ENCODE data around the gene OTOP3. TPM values are rescaled to one million over a fixed set of nuclear protein-coding genes. Genes with fewer than 3 reads are reported as not detected.

Gene OTOP3
- total and polyA plus RNA-seq, 2 of the 4 experiments (the other 2 are of a cell fraction): not detected

DNA sequence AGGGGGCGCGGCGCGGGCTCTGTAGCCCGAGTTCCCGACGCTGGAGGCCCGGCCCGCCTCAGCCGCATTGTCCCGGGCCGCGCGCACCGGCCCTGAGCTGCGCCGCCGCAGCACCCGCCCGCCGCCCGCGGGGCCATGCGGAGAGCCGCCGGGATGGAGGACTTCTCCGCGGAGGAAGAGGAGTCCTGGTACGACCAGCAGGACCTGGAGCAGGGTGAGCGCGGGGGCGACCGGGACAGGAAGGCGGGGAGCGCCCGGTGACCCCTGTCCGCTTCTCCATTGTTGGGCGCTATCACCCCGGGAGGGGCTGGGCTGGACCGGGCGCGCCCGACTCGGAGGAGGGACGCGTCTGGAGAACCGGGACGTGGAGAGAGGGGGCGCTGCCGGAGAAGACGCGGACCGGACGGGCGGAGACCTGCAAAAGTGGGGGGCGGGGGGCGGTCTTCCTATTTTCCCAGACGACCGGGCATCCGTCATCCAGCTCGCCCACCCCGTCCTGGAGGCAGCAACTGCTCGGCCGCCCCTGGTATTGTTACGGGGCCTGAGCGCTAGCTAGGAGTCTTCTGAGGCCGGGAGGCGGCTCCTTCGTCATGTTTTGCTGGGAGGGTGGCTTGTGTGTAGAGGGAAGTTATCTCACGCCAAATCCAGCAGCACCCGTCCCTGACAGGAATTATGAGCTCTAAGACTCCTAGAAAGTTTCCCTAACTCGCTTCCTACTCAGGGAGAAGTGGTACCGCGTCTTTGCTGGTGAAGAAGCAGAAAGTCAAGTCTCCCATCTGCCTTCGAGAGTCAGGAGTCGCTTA, 52.4 kb downstream of the OTOP3 start:
- no peaks in the 10 kb centered on the region for H3K9me3 ChIP-seq (ENCODE audit: control insufficient read depth, insufficient read depth, low read length)
- H3K4me2 ChIP-seq (ENCODE audit: low read depth, low read length): peak overlapping the region; percentile 93
- peak overlapping the region; percentile 96 for H3K56ac ChIP-seq (ENCODE audit: extremely low read depth, insufficient read depth, low read length)
- 0% methylated on average over 48 of the region's 76 CpGs; no CpG with 5 or more reads in 1 of the 2 experiments for WGBS, 2 experiments (ENCODE audit: extremely low coverage in 2 of 2, insufficient read length in 1 of 2)
- peak overlapping the region; percentile 99 for H4K91ac ChIP-seq (ENCODE audit: insufficient read depth, low read depth, low read length)
- H3K9me1 ChIP-seq (ENCODE audit: insufficient read depth, low read length): peaks cover 23% of the 10 kb centered on the region
- H3K18ac ChIP-seq (ENCODE audit: low read depth, low read length): peak overlapping the region; percentile 95
- H2AFZ ChIP-seq (replicated peaks; ENCODE audit: low read length, poor library complexity): peak overlapping the region; percentile 95
- BruUV-seq (replicated peaks): no TSS peak
- peak overlapping the region; percentile 92 for H3K27ac ChIP-seq (ENCODE audit: insufficient read depth, low read length)
- POLR2A ChIA-PET (ENCODE audit: unreplicated experiment): interaction anchor here (0.6 to 2.0 kb wide), 7 partner anchors 12 to 95 kb away, joined by 3 to 8 read pairs (median 4); partner anchors contain the start of genes HID1 and MRPL58
- peak overlapping the region; percentile 95 for H2BK5ac ChIP-seq (ENCODE audit: low read depth, low read length, poor library complexity, severe bottlenecking)
- H3K36me3 ChIP-seq (ENCODE audit: control insufficient read depth, insufficient read depth, low read length): peaks cover 4% of the 10 kb centered on the region; the same call in 1 of the 2 replicates
- dilution Hi-C loops (cut with HindIII; ENCODE audit: low sequenced_read_pairs, unreplicated experiment): no loop called here
- peak overlapping the region; percentile 95 for H3K4me3 ChIP-seq (ENCODE audit: insufficient read depth, low read depth, low read length)
- H2BK20ac ChIP-seq (ENCODE audit: low read depth, low read length): no peak overlapping the region
- peak overlapping the region; percentile 94 for H3K4ac ChIP-seq (ENCODE audit: low read depth, low read length)
- intact Hi-C loops (cut with micrococcal nuclease): loop anchor here (1.0 to 5.0 kb wide), 3 partner anchors 25 to 124 kb away; partner anchors contain the start of gene MRPL58
- H2BK120ac ChIP-seq (ENCODE audit: low read depth, low read length): peak overlapping the region; percentile 48
- peak overlapping the region; percentile 97 for H4K5ac ChIP-seq (ENCODE audit: low read depth, low read length)
- H3K4me1 ChIP-seq (ENCODE audit: control insufficient read depth, insufficient read depth, low read length): peaks cover 10% of the 10 kb centered on the region
- peaks cover 14% of the 10 kb centered on the region for H4K20me1 ChIP-seq (ENCODE audit: insufficient read depth, low read length)
- H2AK5ac ChIP-seq (ENCODE audit: low read depth, low read length): peak overlapping the region; percentile 97
- H3K9ac ChIP-seq (ENCODE audit: low read depth, low read length): peak overlapping the region; percentile 95
- peak overlapping the region; percentile 82 for H3K23ac ChIP-seq (ENCODE audit: low read depth, low read length)
- H3K14ac ChIP-seq (replicated peaks; ENCODE audit: low read depth, low read length): peak overlapping the region; percentile 96
- CTCF ChIA-PET: interaction anchor here (0.8 to 2.9 kb wide), 7 partner anchors 10 to 192 kb away, joined by 3 to 9 read pairs (median 5); partner anchors contain the start of gene MRPL58
- H3K27me3 ChIP-seq (ENCODE audit: control insufficient read depth, insufficient read depth, low read length): no peaks in the 10 kb centered on the region
- peak overlapping the region; percentile 75; the same call in 2 of the 3 replicates for H2BK15ac ChIP-seq (ENCODE audit: low read depth, low read length)
- in situ Hi-C loops (cut with MboI; ENCODE audit: low sequenced_read_pairs): no loop called here
- DNase-seq (peak; percentile 76), ATAC-seq (ENCODE audit: low read depth) (peak; percentile 73)
- TF ChIP-seq MXI1 (IDR thresholded peaks at IDR 0.05; ENCODE audit: borderline replicate concordance, low read depth, low read length): peak; percentile 63; the same call in 1 of the 2 replicates
- peak; percentile 73 for TF ChIP-seq POLR2A (IDR thresholded peaks at IDR 0.05; ENCODE audit: low read depth, low read length)
- TF ChIP-seq, protein P1, sequence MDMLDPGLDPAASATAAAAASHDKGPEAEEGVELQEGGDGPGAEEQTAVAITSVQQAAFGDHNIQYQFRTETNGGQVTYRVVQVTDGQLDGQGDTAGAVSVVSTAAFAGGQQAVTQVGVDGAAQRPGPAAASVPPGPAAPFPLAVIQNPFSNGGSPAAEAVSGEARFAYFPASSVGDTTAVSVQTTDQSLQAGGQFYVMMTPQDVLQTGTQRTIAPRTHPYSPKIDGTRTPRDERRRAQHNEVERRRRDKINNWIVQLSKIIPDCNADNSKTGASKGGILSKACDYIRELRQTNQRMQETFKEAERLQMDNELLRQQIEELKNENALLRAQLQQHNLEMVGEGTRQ (IDR thresholded peaks at IDR 0.05; ENCODE audit: low read depth, low read length): no peak
- TF ChIP-seq SMC3 (IDR thresholded peaks at IDR 0.05; ENCODE audit: low read depth, low read length): peak; percentile 3; the same call in 1 of the 2 replicates
- no peak for TF ChIP-seq RAD21 (IDR thresholded peaks at IDR 0.05; ENCODE audit: low read length)
- no peak for TF ChIP-seq FOS (IDR thresholded peaks at IDR 0.05; ENCODE audit: low read depth, low read length)
- TF ChIP-seq, protein P2, sequence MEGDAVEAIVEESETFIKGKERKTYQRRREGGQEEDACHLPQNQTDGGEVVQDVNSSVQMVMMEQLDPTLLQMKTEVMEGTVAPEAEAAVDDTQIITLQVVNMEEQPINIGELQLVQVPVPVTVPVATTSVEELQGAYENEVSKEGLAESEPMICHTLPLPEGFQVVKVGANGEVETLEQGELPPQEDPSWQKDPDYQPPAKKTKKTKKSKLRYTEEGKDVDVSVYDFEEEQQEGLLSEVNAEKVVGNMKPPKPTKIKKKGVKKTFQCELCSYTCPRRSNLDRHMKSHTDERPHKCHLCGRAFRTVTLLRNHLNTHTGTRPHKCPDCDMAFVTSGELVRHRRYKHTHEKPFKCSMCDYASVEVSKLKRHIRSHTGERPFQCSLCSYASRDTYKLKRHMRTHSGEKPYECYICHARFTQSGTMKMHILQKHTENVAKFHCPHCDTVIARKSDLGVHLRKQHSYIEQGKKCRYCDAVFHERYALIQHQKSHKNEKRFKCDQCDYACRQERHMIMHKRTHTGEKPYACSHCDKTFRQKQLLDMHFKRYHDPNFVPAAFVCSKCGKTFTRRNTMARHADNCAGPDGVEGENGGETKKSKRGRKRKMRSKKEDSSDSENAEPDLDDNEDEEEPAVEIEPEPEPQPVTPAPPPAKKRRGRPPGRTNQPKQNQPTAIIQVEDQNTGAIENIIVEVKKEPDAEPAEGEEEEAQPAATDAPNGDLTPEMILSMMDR (conservative IDR thresholded peaks at IDR 0.05; ENCODE audit: low read depth, low read length): peak; percentile 42
- no peak for TF ChIP-seq MAFK (IDR thresholded peaks at IDR 0.05; ENCODE audit: low read depth, low read length)
- TF ChIP-seq CHD1 (IDR thresholded peaks at IDR 0.05; ENCODE audit: low read depth, low read length): 0 out of 2 replicates have a peak, but pooled peaks have one; percentile 89
- TF ChIP-seq MAZ (IDR thresholded peaks at IDR 0.05; ENCODE audit: borderline replicate concordance, low read depth, low read length): peak; percentile 55; the same call in 1 of the 2 replicates
- peaks cover 15 to 54% of the 10 kb centered on the region in 2 experiments; a peak in 3 of 4 replicates for H3K79me1 ChIP-seq (ENCODE audit: low read depth in 1 of 2, low read length in 2 of 2)
- peak overlapping the region; percentile 98 to 99 for H4K8ac ChIP-seq (ENCODE audit: low read depth in 2 of 2, low read length in 2 of 2)
- H2AK9ac ChIP-seq (replicated peaks; ENCODE audit: low read depth, low read length, poor library complexity): peak overlapping the region; percentile 99
